ELF-1 (cell line): ENCODE measurements around the gene FASTK.

ENCODE experiments used
- DNase-seq: peaks from one replicate; pipeline ENCODE4 v3.0.0-alpha.2; 2016; ENCODE audit warnings: low read depth, low spot score

FASTK gene

GRCh38 chr7:151095828-151096475 lies 15.3 kb upstream of the FASTK start:
- no peak for DNase-seq

- DNase-seq = no peak
Measured at GRCh38 chr7:151095123-151095797, 14.7 kb upstream of the FASTK start.

DNA sequence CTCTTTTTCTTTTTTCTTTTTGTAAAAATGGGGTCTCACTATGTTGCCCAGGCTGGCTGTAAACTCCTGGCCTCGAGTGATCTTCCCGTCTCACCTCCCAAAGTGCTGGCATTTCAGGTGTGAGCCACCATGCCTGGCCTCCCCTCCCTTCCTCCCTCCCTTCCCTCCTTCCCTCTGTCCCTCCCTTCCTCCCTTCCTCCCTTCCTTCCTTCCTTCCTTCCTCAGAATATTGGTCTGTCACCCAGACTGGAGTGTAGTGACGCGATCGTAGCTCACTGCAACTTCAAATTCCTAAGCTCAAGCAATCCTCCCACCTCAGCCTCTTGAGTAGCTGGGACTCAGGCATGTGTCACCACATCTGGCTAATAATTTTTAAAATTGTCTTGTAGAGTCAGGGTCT lies 14.1 kb upstream of the FASTK start:
- DNase-seq = no peak

GRCh38 chr7:151093748-151094147 lies 13.1 kb upstream of the FASTK start:
- no peak for DNase-seq

GRCh38 chr7:151091988-151092387 lies 11.4 kb upstream of the FASTK start:
- DNase-seq = no peak

- peak; percentile 82 for DNase-seq
Measured at GRCh38 chr7:151091431-151091830, 10.8 kb upstream of the FASTK start.

DNA sequence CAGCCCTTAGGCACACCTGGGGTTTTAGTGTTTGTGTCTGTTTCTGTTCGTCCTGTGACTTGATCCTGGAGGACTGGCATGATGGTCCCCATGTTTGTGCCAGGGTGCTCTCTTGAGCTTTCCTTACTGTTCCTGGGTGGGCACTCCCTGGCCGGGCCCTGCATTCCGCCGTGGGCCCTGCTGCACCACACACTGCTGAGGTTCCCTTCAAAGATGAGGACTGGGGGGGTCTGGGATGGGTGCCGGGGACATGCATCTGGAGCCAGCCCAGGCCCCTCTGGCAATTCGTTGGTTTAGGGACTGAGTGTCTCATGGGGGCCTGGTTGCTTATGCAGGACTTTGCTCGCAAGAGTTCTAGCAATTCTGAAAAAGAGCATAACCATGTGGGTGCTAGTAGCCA lies 10.4 kb upstream of the FASTK start:
- no peak for DNase-seq

DNA sequence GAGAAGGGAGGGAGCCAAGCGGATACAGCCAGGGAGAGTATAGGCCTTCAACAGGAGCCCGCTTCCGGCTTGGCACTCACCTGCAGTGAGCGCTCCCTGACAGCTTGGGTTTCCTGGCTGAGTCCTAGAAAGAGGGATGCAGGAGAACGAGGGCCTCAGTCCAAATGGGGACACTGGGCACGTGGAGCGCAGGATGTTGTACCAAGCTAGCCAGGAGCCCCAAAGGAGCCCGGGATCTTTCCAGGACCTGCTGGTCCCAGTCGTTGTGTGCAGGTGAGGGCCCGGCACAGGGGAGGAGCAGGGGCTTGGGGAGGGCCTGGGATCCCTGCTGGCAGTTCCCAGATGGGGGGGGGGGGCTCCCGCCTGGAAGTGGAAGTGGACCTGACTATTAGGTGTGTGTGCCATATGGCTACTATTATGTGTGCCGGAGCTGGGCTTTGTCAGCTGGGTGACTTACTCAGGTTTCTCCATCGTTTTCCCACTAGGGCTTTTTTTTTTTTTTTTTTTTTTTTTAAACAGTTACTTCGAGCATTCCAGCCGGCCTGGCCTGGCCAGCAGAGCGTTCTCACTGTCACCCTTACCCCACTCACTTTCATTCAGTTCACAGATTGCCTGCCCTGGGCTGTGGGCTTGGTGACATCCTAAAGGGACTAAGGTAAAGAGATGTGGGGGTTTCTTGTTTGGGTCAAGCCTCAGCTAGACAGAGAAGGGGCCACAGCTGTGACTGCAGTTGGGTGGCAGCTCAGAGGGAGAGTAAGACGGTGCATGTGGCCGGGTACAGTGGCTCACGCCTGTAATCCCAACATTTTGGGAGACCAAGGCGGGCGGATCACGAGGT lies 9.5 kb upstream of the FASTK start:
- DNase-seq = no peak

GRCh38 chr7:151088856-151089699 lies 8.5 kb upstream of the FASTK start:
- peak; percentile 96 for DNase-seq

DNA sequence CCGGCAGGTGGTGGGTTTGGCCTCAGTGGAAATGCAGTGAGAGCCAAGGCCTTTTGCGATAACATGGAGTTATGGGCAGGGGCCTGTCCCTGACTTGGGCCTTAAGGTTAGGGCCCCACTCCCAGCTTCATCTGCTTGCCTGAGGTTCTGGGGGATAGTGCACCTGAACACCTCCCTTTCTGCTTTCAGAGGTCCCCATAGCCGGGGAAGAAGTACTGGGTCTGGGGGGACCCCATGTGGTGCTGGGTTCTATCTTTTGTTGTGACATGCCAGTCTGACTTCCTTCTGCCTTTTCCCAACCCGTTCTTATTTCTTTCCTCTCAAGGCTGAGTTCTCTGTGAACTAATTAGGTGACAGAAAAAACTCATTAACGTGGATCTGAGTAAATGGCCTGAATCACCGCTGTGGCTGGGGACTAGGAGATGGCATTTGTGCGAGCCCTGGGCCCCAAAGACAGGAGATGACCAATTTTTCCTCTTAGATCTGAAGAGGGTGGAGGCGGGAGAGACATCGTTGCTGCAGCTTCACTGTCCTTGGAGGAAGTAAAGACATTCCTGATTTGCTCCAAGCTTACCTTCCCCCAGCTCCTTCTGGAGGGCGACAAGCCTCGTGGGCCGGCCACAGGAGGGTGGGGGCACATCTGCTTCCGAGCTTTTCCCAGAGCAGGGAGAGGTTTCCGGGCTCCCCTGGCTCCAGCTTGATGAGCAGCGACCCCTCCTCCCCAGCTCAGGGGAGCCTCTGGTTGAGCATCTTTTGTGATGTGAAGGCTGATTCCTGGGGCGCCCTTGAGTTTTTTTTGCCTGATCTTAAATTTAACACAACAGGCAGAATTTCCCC lies 7.6 kb upstream of the FASTK start:
- peak; percentile 32 for DNase-seq

DNA sequence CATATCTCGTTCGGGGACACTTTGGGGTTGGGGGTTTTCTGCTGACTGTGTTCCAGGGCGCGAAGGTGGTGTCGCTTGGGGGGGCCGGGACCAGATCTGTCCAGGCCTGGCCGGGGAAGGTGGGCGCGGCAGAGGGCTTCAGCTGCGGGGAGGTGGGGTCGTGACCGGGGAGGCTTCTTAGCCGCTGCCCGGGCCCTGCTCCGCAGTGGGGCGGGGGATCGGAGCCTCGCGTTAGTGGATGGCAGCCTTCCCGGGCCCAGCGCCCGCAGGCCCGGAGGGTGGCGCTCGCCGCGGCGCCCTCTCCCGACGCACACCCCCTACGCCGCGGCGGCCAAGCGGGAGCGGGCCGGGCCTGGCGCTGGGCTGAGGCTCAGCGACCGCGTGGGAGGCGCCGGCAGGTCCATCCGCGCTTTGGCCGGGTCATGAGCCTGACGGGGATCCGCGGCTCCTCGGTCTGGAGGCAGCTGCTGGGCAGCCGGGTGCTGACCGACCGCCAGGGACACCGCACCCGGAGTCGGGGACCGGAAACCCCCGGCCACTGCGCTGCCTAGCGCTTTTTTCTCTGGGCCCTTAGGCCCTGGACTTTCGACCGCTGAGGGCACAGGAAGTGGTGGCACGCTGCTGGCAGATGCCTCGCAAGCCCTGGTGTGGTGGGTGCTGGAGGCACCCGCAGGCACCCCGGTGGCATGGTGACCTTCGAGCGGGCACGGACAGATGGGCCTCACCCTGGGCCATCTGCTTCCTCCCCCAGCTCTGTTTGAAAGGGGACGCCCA lies 6.8 kb upstream of the FASTK start:
- peak; percentile 45 for DNase-seq

GRCh38 chr7:151086802-151087244 lies 6.2 kb upstream of the FASTK start:
- DNase-seq = peak; percentile 41

GRCh38 chr7:151085691-151086620 lies 5.3 kb upstream of the FASTK start, which contains the start of gene AGAP3:
TSS of gene AGAP3 (plus strand) at chr7:151086475. CDS start at chr7:151086742, 267 bp downstream.
- DNase-seq = peak; percentile 86

- DNase-seq = no peak
Measured at GRCh38 chr7:151085329-151085690, 4.7 kb upstream of the FASTK start.

DNA sequence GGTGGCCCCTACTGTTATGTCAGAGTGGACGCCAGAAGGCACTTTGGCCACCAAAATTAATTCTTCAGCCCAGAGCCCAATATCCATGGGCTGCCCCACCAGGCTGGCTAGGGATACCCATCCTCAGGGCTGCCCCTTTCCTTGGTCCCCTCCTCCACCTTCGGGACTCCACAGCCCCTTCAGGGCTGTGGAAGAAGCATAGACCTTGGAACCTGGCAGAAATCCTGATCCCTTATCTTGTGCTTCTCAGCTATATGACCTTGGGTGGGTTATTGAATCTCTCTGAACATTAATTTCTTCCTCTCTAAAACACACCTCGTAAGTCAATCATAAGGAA lies 3.2 kb upstream of the FASTK start:
- no peak for DNase-seq

- peak; percentile 44 for DNase-seq
Measured at GRCh38 chr7:151083071-151083823, 2.6 kb upstream of the FASTK start, which contains the start of gene TMUB1. TSS of gene TMUB1 (minus strand) at chr7:151083493. CDS start at chr7:151082563, 930 bp downstream.

- DNase-seq = peak; percentile 53
Measured at GRCh38 chr7:151082141-151083070, 1.8 kb upstream of the FASTK start.
